H1 (cell line): ENCODE data around the gene NOXRED1. TPM values are rescaled to one million over a fixed set of nuclear protein-coding genes. Genes with fewer than 3 reads are reported as not detected.

Experiments
- BACH1 ChIP-seq: IDR thresholded peaks from 2 replicates; pipeline ENCODE4 v1.6.1; 2012; ENCODE audit warnings: low read length, improper control_type of control experiment
- CHD1 ChIP-seq: IDR thresholded peaks from 2 replicates; pipeline ENCODE4 v1.6.1; 2012; ENCODE audit warnings: low read depth, low read length, improper control_type of control experiment
- CREB1 ChIP-seq: IDR thresholded peaks from 2 replicates; pipeline ENCODE4 v1.6.1; 2012; ENCODE audit warnings: inconsistent platforms
- GTF2F1 ChIP-seq: IDR thresholded peaks from 2 replicates; pipeline ENCODE4 v1.6.1; 2012; ENCODE audit warnings: low read depth, low read length, improper control_type of control experiment, borderline replicate concordance
- KDM1A ChIP-seq: fragments of 200-600, 300-600 bp; sonication (generic); IDR thresholded peaks from 2 replicates; pipeline ENCODE4 v1.7.1; 2016; ENCODE audit warnings: mild to moderate bottlenecking, low read length, borderline replicate concordance
- RNF2 ChIP-seq: fragments of 200-900, 300-1000 bp; sonication (generic); IDR thresholded peaks from 2 replicates; pipeline ENCODE4 v1.7.1; 2016; ENCODE audit warnings: borderline replicate concordance, low read depth, mild to moderate bottlenecking, antibody characterized with exemption, low read length; ENCODE audit not compliant: poor library complexity, severe bottlenecking; ENCODE audit errors: missing control alignments
- TAF1 ChIP-seq: IDR thresholded peaks from 2 replicates; pipeline ENCODE4 v1.6.1; 2011; ENCODE audit warnings: mild to moderate bottlenecking, low read depth, low read length
- polyA plus RNA-seq, 7 experiments: library from polyadenylated mRNA; depleted of rRNA in 3 of 7; stranded (reverse) in 5 of 7; unstranded in 2 of 7; fragments of >200 nt in 5 of 7; fragments of 200-250 nt in 2 of 7; gene quantifications; 1 replicate in 5 of 7; 2 replicates in 1 of 7; 4 replicates in 1 of 7; pipeline versions ENCODE4 v1.2.1 to v1.2.3, GENCODE V29; 2011 to 2013; ENCODE audit warnings: missing spikeins in 2 of 7, mixed read lengths in 2 of 7
- total RNA-seq: library from RNA; stranded (reverse); fragmentation: NEBNext Ultra II Directional; extraction: Animal tissue kit (Norgen Biotek cat#: 25700); gene quantifications from 2 replicates; pipeline ENCODE4 v1.2.1, GENCODE V29; 2021

Gene NOXRED1
- total and polyA plus RNA-seq, 2 of the 8 experiments (the other 6 are each of a cell fraction or from before 2014, with no cell fraction given): 0.23 to 0.48 TPM

- TF ChIP-seq CHD1 (no peak), GTF2F1 (no peak), TAF1 (no peak), KDM1A (no peak), RNF2 (no peak), BACH1 (no peak), CREB1 (no peak)
Observed at GRCh38 chr14:77353469-77354141, 69.7 kb downstream of the NOXRED1 start (continued).
